ENCODE results near the gene FOXD1. TPM values are rescaled to one million over a fixed set of nuclear protein-coding genes. Genes with fewer than 3 reads are reported as not detected.

FOXD1 gene
- total RNA-seq, 1 experiment from 2014 or later, result 11.8 TPM

DNA sequence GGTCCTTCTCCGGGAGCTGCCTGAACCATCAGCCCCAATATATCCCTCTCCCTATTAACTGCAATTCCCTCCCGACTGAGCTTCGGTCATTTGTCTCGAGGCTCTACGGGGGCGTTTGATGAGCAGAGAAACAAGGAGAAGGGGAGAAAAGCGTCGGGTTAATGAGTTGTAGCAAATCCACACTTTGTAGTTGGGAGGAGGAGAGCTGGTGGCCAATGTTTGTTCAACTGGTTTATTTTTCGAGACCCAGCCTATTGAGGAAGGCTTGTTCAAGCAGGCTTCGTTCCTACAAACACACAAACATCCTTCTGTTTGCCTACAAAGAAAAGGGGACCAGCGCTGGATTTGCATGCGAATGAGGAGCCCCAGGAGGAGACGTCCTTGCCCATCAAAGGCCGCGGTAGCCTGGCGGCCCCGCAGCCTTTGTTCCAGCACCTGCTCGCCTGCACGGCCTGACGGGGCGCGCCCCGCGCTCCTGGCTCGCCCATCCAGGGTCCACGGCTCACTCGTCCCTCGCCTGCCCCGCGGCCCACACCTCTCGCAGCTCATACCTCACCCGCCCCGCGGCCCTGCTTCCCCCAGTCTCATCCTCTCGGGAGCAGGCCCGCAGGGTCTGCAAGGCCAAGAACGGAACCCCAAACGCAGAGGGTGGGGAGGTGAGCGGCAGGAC lies 4.6 kb downstream of the FOXD1 start:
- no peak for DNase-seq (ENCODE audit: low spot score)

GRCh38 chr5:73442996-73443627 lies 5.5 kb downstream of the FOXD1 start:
- in situ Hi-C loops (cut with HindIII; ENCODE audit: low sequenced_read_pairs), result no loop called here
- no peak for DNase-seq (ENCODE audit: low spot score)

More for the DNA sequence above, 4.6 kb downstream of the FOXD1 start:
- in situ Hi-C loops (cut with HindIII; ENCODE audit: low sequenced_read_pairs), result no loop called here

GRCh38 chr5:73442231-73442811 lies 6.3 kb downstream of the FOXD1 start:
- no peak for DNase-seq (ENCODE audit: low spot score)
- in situ Hi-C loops (cut with HindIII; ENCODE audit: low sequenced_read_pairs), result no loop called here

DNA sequence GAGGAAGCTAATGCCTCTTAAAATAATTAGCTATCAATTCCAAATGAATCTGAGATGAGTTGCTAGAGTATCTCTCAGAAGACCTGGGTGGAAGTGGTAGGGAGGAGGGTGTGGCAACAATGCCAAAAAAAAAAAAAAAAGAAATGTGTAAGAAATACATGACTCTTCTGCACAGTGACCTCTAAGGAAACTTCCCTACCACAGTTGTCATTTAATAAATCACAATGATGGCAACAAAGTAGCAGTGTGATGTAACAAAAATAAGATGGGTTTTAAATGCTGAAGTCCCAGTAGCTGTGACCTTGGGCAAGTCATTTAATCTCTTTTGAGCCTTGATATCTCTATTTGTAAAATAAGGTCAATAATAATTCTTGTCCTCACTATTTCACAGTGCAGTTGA lies 7.2 kb downstream of the FOXD1 start:
- in situ Hi-C loops (cut with HindIII; ENCODE audit: low sequenced_read_pairs), result no loop called here
- no peak for DNase-seq (ENCODE audit: low spot score)

- in situ Hi-C loops (cut with HindIII; ENCODE audit: low sequenced_read_pairs), result no loop called here
- no peak for DNase-seq (ENCODE audit: low spot score)
Observed at GRCh38 chr5:73440262-73440661, 8.3 kb downstream of the FOXD1 start.

DNA sequence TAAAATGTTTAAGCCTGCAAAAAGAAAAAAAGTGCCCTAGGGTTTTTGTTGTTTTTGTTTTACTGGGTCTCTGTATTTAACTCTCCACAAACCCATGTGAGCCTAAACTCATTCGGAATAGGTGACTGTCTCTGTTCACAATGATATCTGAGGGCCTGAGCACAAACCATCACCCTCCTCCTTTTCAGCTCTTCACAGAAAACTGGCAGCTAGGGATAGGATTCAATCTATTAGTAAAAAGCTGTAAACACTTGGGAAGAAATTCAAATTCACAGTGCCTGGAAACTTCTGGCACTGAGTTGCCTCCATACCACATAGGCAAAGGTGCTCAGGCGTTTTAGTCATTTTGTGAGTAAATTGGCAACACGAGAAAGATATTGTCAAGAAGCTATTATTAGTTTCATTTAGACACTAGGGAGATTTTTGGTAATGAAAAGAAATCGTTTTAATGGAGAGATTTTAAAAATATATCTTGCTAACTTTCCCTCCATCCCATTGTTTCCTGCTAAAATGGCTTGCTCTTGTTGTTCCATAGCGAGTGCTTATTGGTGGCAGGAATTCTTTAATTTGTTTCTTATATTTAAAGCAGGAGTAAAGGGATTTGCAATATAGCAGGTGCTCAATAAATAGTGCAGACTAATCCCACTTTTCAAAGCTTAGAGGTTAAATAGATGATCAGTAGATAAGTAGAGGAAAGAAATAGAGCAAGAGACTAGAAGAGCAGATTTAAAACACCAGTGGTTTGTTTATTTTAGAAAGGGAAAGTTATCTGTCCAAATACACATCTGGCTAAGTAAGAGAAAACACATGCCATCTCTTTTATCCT lies 9.7 kb downstream of the FOXD1 start:
- in situ Hi-C loops (cut with HindIII; ENCODE audit: low sequenced_read_pairs), result no loop called here
- no peak for DNase-seq (ENCODE audit: low spot score)

DNA sequence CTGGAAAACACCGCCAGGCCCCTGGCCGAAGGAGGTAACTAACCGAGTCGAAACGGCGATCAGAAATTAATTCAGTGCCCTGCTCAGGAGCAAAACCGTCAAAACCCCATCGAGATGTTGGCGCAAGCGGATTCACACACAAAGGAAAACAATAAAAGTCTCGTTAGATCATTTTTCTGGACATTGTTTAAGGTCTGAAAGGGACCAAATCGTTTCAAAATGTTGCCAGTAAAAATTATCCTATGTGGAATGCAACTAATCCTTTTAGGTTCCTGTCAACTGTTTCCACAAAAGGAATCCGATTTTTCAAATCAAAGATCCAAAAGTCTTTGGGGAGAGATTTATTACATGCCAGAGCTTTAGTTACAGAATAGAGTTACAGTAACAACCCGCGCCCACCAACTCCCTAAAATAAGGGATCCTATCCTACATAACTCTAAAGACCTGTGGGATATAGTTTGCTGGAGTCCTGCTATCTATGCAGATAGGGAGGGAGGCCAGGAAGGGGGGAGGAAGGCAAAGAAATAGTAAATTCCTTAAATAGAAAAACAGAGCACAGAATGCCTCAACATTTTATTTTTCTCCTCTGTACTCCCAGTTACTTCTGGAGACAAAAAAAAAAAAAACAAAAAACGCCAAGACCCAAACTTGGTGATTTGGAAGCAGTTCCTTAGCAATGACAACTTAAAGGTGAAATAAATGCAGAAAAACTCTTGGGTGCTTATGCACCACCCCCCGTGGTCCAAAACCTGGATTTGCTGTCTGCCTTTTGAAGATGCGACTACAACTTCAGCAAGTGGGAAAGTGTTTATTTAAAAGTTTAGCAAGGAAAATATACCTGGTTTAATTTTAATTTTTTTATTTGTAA lies 10.6 kb downstream of the FOXD1 start:
- in situ Hi-C loops (cut with HindIII; ENCODE audit: low sequenced_read_pairs), result no loop called here

DNA sequence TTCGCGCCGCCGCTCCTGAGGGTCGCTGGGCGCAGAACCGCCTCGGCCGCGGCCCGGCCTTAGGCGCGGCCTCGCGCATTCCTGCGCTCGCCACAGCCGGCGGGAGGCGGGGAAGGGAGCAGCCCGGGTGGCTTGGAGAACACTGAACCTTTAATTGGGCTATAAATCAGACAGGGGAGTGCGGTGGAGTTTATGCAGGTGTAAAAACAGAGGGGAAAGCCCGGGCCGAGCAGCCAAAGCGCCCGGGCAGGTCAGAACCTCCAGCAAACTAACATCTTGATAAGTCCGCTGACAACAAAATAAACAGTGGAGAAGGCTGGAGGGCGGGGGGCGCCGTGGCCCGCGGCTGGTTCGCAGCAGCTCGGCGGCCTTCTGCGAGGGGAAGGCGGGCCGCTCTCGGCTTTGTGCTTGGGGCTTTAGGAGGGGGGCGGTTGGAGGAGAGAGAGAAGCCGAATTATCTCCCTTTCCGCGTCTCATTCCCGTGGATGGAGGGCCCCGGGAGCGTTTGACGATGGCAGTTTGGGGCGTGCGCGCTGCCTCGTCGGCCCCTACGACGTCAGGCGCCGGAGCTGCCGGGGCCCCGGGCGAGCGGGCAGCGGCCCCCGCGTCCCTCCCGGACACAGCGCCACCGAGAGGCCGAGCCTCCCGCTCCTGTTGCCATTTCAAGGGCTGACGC lies 11.3 kb downstream of the FOXD1 start:
- in situ Hi-C loops (cut with HindIII; ENCODE audit: low sequenced_read_pairs), result no loop called here
- no peak for DNase-seq (ENCODE audit: low spot score)

More for the DNA sequence above, 10.6 kb downstream of the FOXD1 start:
- DNase-seq (ENCODE audit: low spot score), result no peak

DNA sequence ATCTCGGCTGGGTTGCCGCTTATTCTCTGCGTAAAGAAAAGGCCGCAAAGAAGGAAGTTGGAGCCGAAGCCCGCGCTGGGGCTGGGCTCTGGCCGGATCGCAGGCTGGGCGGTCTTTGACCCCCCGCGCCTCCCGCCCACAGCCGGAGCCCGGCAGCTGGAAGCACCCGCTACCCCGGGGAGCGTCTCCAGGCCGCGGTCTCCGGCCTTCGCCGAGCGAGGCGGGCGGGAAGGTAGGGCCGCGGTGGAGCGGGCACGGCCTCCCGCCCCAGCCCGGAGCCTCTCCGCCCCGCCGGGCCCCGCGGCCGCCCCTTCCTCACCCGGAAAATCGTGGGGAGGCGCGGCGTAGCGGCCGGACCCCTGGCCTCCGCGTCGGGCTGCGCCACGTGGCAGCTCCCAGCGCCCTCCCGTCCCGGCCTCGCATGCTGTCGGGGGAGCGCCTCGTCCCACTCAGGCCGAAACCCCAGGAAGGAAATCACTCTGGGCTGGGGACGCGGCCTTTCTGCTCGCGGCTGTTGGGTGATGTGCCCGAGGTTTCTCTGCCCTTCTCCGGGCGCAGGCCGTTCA lies 12.0 kb downstream of the FOXD1 start:
- no peak for DNase-seq (ENCODE audit: low spot score)
- in situ Hi-C loops (cut with HindIII; ENCODE audit: low sequenced_read_pairs), result no loop called here

- in situ Hi-C loops (cut with HindIII; ENCODE audit: low sequenced_read_pairs), result no loop called here
- no peak for DNase-seq (ENCODE audit: low spot score)
Observed at GRCh38 chr5:73435759-73436534, 12.6 kb downstream of the FOXD1 start.

GRCh38 chr5:73434907-73435306 lies 13.7 kb downstream of the FOXD1 start:
- no peak for DNase-seq (ENCODE audit: low spot score)
- in situ Hi-C loops (cut with HindIII; ENCODE audit: low sequenced_read_pairs), result no loop called here

DNA sequence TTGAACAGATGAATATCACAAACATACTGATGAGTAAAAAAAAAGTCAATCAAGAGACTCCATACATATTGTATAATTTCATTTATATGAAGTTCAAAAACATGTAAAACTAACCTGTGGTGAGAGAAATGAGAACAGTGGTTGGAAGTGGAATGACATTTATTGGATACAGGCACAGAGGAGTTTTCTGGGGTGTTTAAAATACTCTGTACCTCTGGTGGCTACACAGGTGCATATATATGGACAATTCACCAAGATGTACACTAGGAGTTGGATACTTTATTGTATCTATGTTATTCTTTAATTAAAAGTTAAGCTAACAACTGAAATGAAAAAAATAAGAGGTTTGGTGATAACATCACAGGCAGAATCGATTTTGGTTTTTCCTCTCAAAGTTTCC lies 14.1 kb downstream of the FOXD1 start:
- DNase-seq (ENCODE audit: low spot score), result no peak
- in situ Hi-C loops (cut with HindIII; ENCODE audit: low sequenced_read_pairs), result no loop called here

DNA sequence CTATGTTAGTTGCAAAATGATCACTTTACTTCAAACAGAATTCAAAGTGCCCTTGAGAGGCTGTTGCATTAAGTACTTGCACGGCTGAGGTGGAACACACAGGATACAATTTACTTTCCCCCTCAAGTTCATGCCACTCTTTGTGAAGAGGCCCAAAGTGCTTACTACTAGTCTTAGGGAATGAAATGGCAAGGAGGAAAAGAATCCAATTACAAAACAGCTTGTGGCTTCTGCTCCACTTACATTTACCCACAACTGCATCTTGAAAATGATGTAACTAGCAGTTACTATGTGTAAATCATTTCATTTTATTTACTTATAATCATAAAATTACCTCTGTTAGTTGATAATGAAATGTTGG lies 14.6 kb downstream of the FOXD1 start:
- in situ Hi-C loops (cut with HindIII; ENCODE audit: low sequenced_read_pairs), result no loop called here
- no peak for DNase-seq (ENCODE audit: low spot score)

- in situ Hi-C loops (cut with HindIII; ENCODE audit: low sequenced_read_pairs), result no loop called here
- no peak for DNase-seq (ENCODE audit: low spot score)
Observed at GRCh38 chr5:73433272-73433981, 15.2 kb downstream of the FOXD1 start.

- DNase-seq (ENCODE audit: low spot score), result no peak
- in situ Hi-C loops (cut with HindIII; ENCODE audit: low sequenced_read_pairs), result no loop called here
Observed at GRCh38 chr5:73431204-73431851, 17.2 kb downstream of the FOXD1 start.

DNA sequence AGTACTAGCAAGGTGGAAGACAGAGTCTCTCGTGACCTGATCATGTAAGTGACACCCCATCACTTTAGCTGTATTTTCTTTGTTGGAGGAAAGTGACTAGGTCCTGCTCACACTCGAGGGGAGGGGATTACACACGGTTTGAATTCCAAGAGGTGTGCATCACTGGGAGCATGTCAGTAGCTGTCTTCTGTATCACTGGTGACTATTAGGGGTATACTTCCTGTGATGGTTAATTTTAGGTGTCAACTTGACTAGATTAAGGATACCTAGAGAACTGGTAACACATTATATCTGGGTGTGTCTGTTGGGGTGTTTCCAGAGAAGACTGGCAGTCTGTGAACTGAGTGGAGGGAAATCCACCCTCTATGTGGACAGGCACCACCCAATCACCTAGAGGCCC lies 22.5 kb downstream of the FOXD1 start:
- in situ Hi-C loops (cut with HindIII; ENCODE audit: low sequenced_read_pairs), result no loop called here
- DNase-seq (ENCODE audit: low spot score), result no peak

Data from G401 (cell line).